Lower lobe of right lung (tissue), 2 donors: ENCODE data around the gene RPS14. TPM values are rescaled to one million over a fixed set of nuclear protein-coding genes. Genes with fewer than 3 reads are reported as not detected.

Experiments used
- ATAC-seq, 2 donors: fragments of 200-7000 bp; cut with Tn5 transposase; one replicate each; pipeline ENCODE4 v1.9.1; 2020 to 2022; ENCODE audit warnings: mild to moderate bottlenecking in 2 of 2, moderate library complexity in 2 of 2
- DNase-seq: peaks from one replicate; pipeline ENCODE4 v3.0.0-alpha.2; 2020
- H3K27ac ChIP-seq: fragments of 200-600 bp; one replicate; pipeline ENCODE4 v1.8.0; 2022
- H3K27me3 ChIP-seq: fragments of 200-600 bp; one replicate; pipeline ENCODE4 v1.8.0; 2022; ENCODE audit warnings: low read depth
- H3K36me3 ChIP-seq: fragments of 200-600 bp; one replicate; pipeline ENCODE4 v1.8.0; 2022; ENCODE audit warnings: mild to moderate bottlenecking
- H3K4me1 ChIP-seq: fragments of 200-600 bp; one replicate; pipeline ENCODE4 v1.8.0; 2022
- H3K4me3 ChIP-seq: fragments of 200-600 bp; one replicate; pipeline ENCODE4 v1.8.0; 2022; ENCODE audit warnings: mild to moderate bottlenecking
- H3K9me3 ChIP-seq: fragments of 200-600 bp; one replicate; pipeline ENCODE4 v1.8.0; 2022
- CTCF ChIP-seq: fragments of 200-600 bp; IDR thresholded peaks from one replicate; pipeline ENCODE4 v1.8.0; 2022; ENCODE audit warnings: antibody characterized with exemption, mild to moderate bottlenecking
- intact Hi-C: fragments of 100-400 bp; cut with DNase I; formaldehyde crosslinking; loops from one replicate; pipeline ENCODE4 v1.11.0; 2022
- total RNA-seq: library from RNA; stranded (reverse); fragmentation: NEBNext Ultra II Directional; extraction: Animal tissue kit (Norgen Biotek cat#: 25700); gene quantifications from one replicate; pipeline ENCODE4 v1.2.1, GENCODE V29; 2021
- donor health status: DM: no; HTN: yes; CAD: no; lungs with severe emphysema.

Gene RPS14
- total RNA-seq, 1 donor from 2014 or later = 1,651 TPM

GRCh38 chr5:150413176-150413901 is 36.2 kb downstream of the RPS14 start:
- peak overlapping the region; percentile 99 for H3K27ac ChIP-seq
- DNase-seq = no peak
- intact Hi-C loops = no loop called here

GRCh38 chr5:150412319-150413175 is 37.0 kb downstream of the RPS14 start, which contains the start of gene CD74:
TSS of gene CD74 (minus strand) at chr5:150412910. CDS start at chr5:150412749, 161 bp downstream.
- Histone ChIP-seq H3K9me3 (no peaks in the 10 kb centered on the region), H3K27ac (peak within 1 kb of the TSS; percentile 99), H3K4me3 (peak within 1 kb of the TSS; percentile 77), H3K36me3 (peaks cover 22% of the 10 kb centered on the region), H3K4me1 (peaks cover 38% of the 10 kb centered on the region), H3K27me3 (no peaks in the 10 kb centered on the region)
- DNase-seq (peak; percentile 96), ATAC-seq (peak; percentile 84 to 91)
- TF ChIP-seq CTCF = no peak
- intact Hi-C loops = no loop called here

More at GRCh38 chr5:150413176-150413901, 36.2 kb downstream of the RPS14 start:
- Histone ChIP-seq H3K27me3 (no peaks in the 10 kb centered on the region), H3K36me3 (peaks cover 14% of the 10 kb centered on the region), H3K4me1 (peaks cover 30% of the 10 kb centered on the region), H3K4me3 (peak overlapping the region; percentile 77), H3K9me3 (no peaks in the 10 kb centered on the region)
- ATAC-seq = no peak
- no peak for TF ChIP-seq CTCF

GRCh38 chr5:150411245-150411979 is 38.1 kb downstream of the RPS14 start:
- ATAC-seq (peak; percentile 41 to 59), DNase-seq (peak; percentile 88)
- no peaks in the 10 kb centered on the region for H3K9me3 ChIP-seq
- peak overlapping the region; percentile 99 for H3K27ac ChIP-seq
- peak overlapping the region; percentile 77 for H3K4me3 ChIP-seq
- intact Hi-C loops = no loop called here
- H3K36me3 ChIP-seq = peaks cover 33% of the 10 kb centered on the region
- TF ChIP-seq CTCF = no peak
- peaks cover 38% of the 10 kb centered on the region for H3K4me1 ChIP-seq
- no peaks in the 10 kb centered on the region for H3K27me3 ChIP-seq

GRCh38 chr5:150410524-150411244 is 38.9 kb downstream of the RPS14 start:
- Histone ChIP-seq H3K27ac (peak overlapping the region; percentile 99), H3K9me3 (no peaks in the 10 kb centered on the region), H3K27me3 (no peaks in the 10 kb centered on the region), H3K4me3 (peak overlapping the region; percentile 77), H3K36me3 (peaks cover 40% of the 10 kb centered on the region), H3K4me1 (peaks cover 38% of the 10 kb centered on the region)
- intact Hi-C loops = no loop called here
- peak; percentile 67 to 80 for ATAC-seq
- no peak for TF ChIP-seq CTCF
- DNase-seq = no peak
